ENCODE measurements around the gene ACIN1.

ACIN1 gene

GRCh38 chr14:23103581-23103980 is 8.6 kb upstream of the ACIN1 start:
- DNase-seq = no peak

GRCh38 chr14:23102801-23103200 is 7.9 kb upstream of the ACIN1 start:
- DNase-seq = no peak

- no peak for DNase-seq
Observed at GRCh38 chr14:23101986-23102625, 7.2 kb upstream of the ACIN1 start.

GRCh38 chr14:23101213-23101970 is 6.5 kb upstream of the ACIN1 start:
- no peak for DNase-seq

GRCh38 chr14:23099212-23099861 is 4.4 kb upstream of the ACIN1 start:
- no peak for DNase-seq

- DNase-seq = no peak
Observed at GRCh38 chr14:23097786-23098185, 2.9 kb upstream of the ACIN1 start.

- DNase-seq = peak; percentile 100
Observed at GRCh38 chr14:23095196-23096108, 516 bp upstream of the ACIN1 start, which contains the start of gene C14orf119. Gene C14orf119, plus strand, starts transcription at chr14:23095505. Its CDS starts 2,154 bp downstream, at chr14:23097659.

GRCh38 chr14:23093991-23094665 is 808 bp downstream of the ACIN1 start:
- no peak for DNase-seq

- DNase-seq = no peak
Observed at GRCh38 chr14:23093526-23093925, 1.4 kb downstream of the ACIN1 start.

GRCh38 chr14:23093104-23093503 is 1.8 kb downstream of the ACIN1 start:
- no peak for DNase-seq

GRCh38 chr14:23091294-23092225 is 3.4 kb downstream of the ACIN1 start:
- no peak for DNase-seq

GRCh38 chr14:23090254-23090636 is 4.7 kb downstream of the ACIN1 start:
- DNase-seq = no peak

- no peak for DNase-seq
Observed at GRCh38 chr14:23089498-23090253, 5.3 kb downstream of the ACIN1 start.

GRCh38 chr14:23086565-23086964 is 8.4 kb downstream of the ACIN1 start:
- no peak for DNase-seq

- peak; percentile 16 for DNase-seq
Observed at GRCh38 chr14:23085458-23085857, 9.5 kb downstream of the ACIN1 start.

GRCh38 chr14:23080474-23080873 is 14.5 kb downstream of the ACIN1 start:
- DNase-seq = no peak

- DNase-seq = no peak
Observed at GRCh38 chr14:23079716-23080115, 15.2 kb downstream of the ACIN1 start.

GRCh38 chr14:23078692-23079116 is 16.2 kb downstream of the ACIN1 start:
- no peak for DNase-seq

- DNase-seq = no peak
Observed at GRCh38 chr14:23077962-23078361, 17.0 kb downstream of the ACIN1 start.

- DNase-seq = peak; percentile 31
Observed at GRCh38 chr14:23076785-23077408, 18.0 kb downstream of the ACIN1 start.
